Stimulated activated CD4-positive, alpha-beta T cell treated with anti-CD3 and anti-CD28 coated beads, Interleukin-12 subunit alpha, Interleukin-12 subunit beta, amount 100 ng/mL, for 4 hours (primary cell): Measurements from ENCODE around the gene BTRC.
"Not testable (repeated sequence)": the region's sequence is repeated elsewhere in the genome, so short reads cannot be mapped to it uniquely, and the experiment has no call there.

Experiments used
- DNase-seq: peaks from one replicate; pipeline ENCODE4 v3.0.0-alpha.2; 2020

The BTRC gene

DNA sequence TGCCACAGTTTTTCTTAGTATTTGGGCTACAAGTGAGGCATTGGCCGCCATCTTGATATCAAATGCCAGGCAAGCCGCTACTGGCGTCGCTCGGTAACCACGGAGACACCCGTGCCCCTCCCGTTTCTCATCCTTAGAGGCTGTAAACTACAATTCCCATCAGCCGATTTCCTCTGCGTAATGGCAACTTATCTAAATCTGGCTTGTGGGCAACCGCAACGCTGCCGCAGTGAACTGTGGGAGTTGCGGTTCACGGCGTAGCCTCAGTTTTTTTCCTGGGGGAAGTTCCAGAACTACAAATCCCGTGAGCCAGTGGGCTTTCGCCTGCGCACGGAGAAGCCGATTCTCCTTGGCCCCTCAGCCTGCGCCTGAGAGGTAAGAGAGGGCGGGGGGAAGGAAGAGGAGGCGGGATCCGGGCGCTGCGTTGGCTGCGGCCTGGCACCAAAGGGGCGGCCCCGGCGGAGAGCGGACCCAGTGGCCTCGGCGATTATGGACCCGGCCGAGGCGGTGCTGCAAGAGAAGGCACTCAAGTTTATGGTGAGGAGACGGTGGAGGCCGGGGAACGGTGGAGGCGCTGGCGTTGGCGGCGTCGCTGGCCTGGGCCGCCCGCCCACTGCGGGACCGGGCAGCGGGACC, at the start of gene BTRC:
Gene BTRC, plus strand, starts transcription at position 474 of the 636 bp plus-strand sequence. Its CDS starts 16 bp downstream, at position 490.
- DNase-seq: peak; percentile 89

DNA sequence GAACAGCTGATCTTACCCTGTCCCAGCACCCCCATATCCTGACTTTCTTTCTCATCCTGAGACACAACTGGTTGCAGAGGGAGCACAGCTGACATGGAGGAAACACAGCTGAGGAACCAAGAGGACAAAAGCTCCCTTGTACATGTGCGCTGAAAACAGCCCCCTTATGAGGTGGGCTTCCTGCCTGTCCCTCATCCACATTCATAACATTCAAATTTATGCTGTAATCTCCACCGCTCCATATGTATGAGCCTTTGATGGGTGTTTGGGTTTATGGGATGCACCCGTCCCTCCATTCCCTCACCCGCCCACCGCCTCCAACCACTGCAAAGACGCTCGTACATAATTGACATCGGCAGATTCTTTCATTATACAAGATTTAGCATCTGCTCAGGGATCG, 49.6 kb upstream of the BTRC start:
- DNase-seq: no peak

GRCh38 chr10:101305320-101306241, 48.4 kb upstream of the BTRC start:
- DNase-seq: no peak

DNA sequence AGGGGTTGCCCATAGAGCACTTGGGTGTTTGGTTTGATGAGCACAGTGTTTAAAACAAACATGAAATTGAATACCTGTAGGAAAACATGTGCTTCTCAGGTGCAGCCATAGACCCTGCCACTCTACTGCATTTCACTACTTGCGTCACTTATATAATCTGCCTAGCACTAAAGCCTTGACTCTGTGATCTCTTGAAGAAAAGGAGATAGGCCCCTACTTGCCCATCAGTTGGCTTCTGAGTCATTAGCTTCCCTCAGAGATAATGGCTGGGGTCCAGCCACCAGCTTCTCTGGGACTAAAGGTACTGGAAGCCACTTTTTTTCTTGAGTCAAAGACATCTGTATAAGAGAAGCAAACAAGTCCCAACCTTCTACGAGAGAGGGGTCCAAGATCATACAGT, 45.9 kb upstream of the BTRC start:
- no peak for DNase-seq

GRCh38 chr10:101310529-101311184, 43.3 kb upstream of the BTRC start:
- no peak for DNase-seq

DNA sequence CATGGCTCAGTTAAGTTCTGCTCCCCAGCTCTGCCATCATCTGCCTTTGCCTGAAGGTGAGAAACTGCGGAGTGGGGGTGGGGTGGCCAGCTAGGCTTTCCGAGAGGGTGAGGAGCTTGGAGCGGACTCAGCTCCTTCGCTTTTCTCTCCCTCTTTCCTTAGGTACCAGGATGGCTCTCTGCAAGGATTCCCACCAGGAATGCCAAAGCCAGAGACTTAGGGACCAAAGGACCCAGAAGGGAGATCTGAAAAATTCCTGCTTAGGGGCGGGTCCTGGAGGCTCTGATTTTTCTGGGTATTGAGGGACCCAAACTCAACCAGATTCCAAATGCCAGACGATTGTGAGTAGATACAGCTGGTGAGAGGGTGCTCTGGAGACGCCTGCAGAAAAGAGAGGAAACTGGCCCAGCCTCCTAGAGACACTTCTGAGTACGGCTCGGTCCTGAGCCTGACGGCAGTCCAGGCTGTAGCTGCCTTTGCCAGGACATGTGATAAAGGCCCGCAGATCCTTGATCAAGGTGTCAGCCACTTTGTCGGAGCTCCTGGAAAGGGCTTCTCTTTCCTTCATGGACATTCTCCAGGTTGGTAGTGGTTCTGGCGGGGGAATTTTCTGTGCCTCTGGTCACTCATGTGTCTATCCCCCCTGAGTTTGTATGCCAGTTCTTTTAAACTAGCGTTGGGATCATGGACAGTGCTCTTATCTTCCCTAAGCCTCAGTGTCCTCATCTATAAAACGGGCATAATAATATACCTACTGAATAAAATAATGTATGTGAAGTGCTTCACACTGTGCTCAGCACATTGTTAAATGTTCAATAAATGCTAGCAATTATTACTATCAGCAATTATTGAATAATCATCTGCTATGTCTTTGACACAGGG, 42.5 kb upstream of the BTRC start:
- no peak for DNase-seq

GRCh38 chr10:101319241-101319915, 34.6 kb upstream of the BTRC start:
- DNase-seq: no peak

DNA sequence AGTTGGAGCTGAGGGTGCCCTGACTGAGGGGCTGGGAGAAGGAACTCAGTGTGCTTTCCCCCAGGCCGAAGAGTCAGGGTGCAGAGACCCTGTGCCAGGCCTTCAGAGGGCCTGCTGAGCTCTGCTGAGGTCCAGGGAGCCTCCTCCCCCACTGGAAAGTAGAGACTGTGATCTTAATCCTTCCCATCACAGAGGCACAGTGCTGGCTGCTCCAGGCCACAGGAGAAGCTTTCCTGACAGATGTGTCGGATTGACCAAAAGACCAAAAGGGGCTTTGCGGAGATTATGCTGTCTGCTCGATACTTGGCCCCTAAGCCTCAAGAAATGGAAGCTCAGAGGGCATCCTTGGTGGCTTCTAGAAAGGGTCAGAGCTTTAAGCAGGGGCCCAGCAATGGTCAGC, 32.9 kb upstream of the BTRC start:
- no peak for DNase-seq

GRCh38 chr10:101322266-101323108, 31.5 kb upstream of the BTRC start:
- DNase-seq: no peak

- DNase-seq: no peak
These were observed 30.5 kb upstream of the BTRC start for GRCh38 chr10:101323495-101323894.

- not testable (repeated sequence) for DNase-seq
These were observed 26.5 kb upstream of the BTRC start for GRCh38 chr10:101327454-101327853.

GRCh38 chr10:101329341-101330032, 24.5 kb upstream of the BTRC start:
- no peak for DNase-seq

GRCh38 chr10:101330231-101330630, 23.7 kb upstream of the BTRC start:
- no peak for DNase-seq

- DNase-seq: no peak
These were observed 23.2 kb upstream of the BTRC start for GRCh38 chr10:101330631-101331225.

DNA sequence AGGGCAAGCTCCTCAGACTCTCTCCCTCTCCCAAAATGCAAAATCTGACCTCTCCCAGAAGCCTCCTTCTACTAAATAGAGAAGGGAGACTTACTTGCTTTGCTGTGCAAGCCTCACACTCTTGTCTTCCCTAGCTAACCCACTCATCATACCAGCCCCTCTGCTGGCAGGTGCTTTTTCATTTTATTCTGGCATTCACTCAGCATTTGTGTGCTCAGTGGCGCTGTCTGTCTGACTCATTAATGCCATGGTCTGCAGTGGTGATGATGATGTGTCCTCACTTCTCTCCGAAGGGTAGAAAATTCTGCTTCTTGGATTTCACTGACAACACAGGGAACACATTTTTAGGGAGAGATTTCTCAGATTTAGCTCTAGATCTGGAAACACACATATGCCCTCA, 22.0 kb upstream of the BTRC start:
- DNase-seq: no peak

- DNase-seq: not testable (repeated sequence)
These were observed 19.7 kb upstream of the BTRC start for GRCh38 chr10:101334259-101334658.

- no peak for DNase-seq
These were observed 17.6 kb upstream of the BTRC start for GRCh38 chr10:101336382-101336781.

DNA sequence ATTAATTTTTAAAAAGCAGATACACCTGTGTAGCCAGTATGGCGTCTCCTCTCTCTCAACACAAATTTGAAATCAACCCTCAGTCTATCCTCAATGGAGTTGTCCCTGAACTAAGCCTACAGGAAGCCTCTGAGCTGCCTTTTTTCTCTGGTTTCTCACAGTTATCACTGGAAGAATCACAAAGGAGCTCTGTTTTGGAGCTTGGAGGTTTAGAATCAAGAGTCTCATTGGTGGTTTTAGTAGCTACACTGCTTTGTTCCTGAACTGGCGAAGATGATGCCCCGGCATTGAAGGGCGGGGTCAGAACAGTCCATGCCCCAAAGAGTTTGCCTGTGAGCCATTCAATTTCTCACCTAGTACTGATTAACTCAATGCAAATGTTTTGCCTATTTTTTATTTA, 16.1 kb upstream of the BTRC start:
- DNase-seq: no peak

- DNase-seq: no peak
These were observed 12.5 kb upstream of the BTRC start for GRCh38 chr10:101341438-101341837.

DNA sequence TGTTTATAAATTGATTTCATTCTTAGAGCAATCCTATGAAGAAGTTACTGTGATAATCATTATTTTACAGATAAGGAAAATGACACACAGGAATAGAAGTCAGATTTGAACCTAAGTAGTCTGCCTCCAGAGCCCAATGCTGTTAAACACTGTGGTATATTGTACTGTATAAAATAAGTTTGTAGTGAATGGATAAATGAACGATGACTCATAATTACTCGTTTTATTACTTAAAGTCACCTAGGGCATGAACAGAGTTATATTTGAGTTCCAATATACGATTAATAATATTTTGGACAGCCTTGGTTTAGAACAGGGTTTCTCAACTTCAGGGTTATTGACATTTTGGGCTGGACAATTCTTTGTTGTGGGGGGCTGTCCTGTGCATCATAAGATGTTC, 7.8 kb upstream of the BTRC start:
- DNase-seq: no peak
